Activated CD4-positive, alpha-beta T cell treated with anti-CD3 and anti-CD28 coated beads for 36 hours (primary cell): ENCODE measurements around the gene DNAH14. TPM values are rescaled to one million over a fixed set of nuclear protein-coding genes. Genes with fewer than 3 reads are reported as not detected.
"Not testable (repeated sequence)": the region's sequence is repeated elsewhere in the genome, so short reads cannot be mapped to it uniquely, and the experiment has no call there.

ENCODE experiments used
- ATAC-seq: fragments of 200-7000 bp; cut with Tn5 transposase; one replicate; pipeline ENCODE4 v1.10.0; 2021; ENCODE audit warnings: mild to moderate bottlenecking, moderate library complexity
- CTCF ChIA-PET: fragments of 350-600 bp; sonication (Branson Sonifier 250); formaldehyde crosslinking; loops from one replicate; lab custom pipeline; 2021; ENCODE audit warnings: antibody characterized with exemption; lab: Charles Lee
- POLR2A ChIA-PET: fragments of 350-600 bp; sonication (Branson Sonifier 250); formaldehyde crosslinking; loops from one replicate; lab custom pipeline; 2021; ENCODE audit warnings: antibody characterized with exemption, inconsistent platforms; lab: Charles Lee
- DNase-seq: peaks from one replicate; pipeline ENCODE4 v3.0.0-alpha.2; 2020
- H3K27ac Mint-ChIP-seq: one replicate; pipeline ENCODE4 v1.8.0; 2021; ENCODE audit warnings: mixed read lengths
- H3K27me3 Mint-ChIP-seq: one replicate; pipeline ENCODE4 v1.8.0; 2021; ENCODE audit warnings: mixed read lengths
- H3K36me3 Mint-ChIP-seq: one replicate; pipeline ENCODE4 v1.8.0; 2021; ENCODE audit warnings: low read depth, mixed read lengths
- H3K4me1 Mint-ChIP-seq: one replicate; pipeline ENCODE4 v1.8.0; 2021; ENCODE audit warnings: mixed read lengths
- H3K4me3 Mint-ChIP-seq: one replicate; pipeline ENCODE4 v1.8.0; 2021; ENCODE audit warnings: mild to moderate bottlenecking, moderate library complexity, mixed read lengths
- H3K9me3 Mint-ChIP-seq: one replicate; pipeline ENCODE4 v1.8.0; 2021; ENCODE audit warnings: low read depth, mixed read lengths
- intact Hi-C, 2 experiments: fragments of 100-400 bp; cut with DNase I in 1 of 2; cut with micrococcal nuclease in 1 of 2; formaldehyde crosslinking; loops; one replicate each; pipeline versions ENCODE4 v1.14.2 to v1.15.1; 2022 to 2024; cut with DNase I, micrococcal nuclease
- total RNA-seq, 2 experiments: library from RNA; stranded (reverse); gene quantifications; one replicate each; pipeline ENCODE4 v1.2.3, GENCODE V29; 2021

Gene DNAH14
- total RNA-seq, 2 experiments from 2014 or later, result 1.6 to 2.1 TPM

- H3K27ac Mint-ChIP-seq, result no peak overlapping the region
- ChIA-PET POLR2A (no interaction called here), CTCF (no interaction called here)
- peaks cover 2% of the 10 kb centered on the region for H3K27me3 Mint-ChIP-seq
- peaks cover 6% of the 10 kb centered on the region for H3K4me1 Mint-ChIP-seq
- peak; percentile 33 for ATAC-seq
- H3K9me3 Mint-ChIP-seq, result no peaks in the 10 kb centered on the region
- intact Hi-C loops, result no loop called here
- no peak overlapping the region for H3K4me3 Mint-ChIP-seq
- no peak for DNase-seq
- H3K36me3 Mint-ChIP-seq, result no peaks in the 10 kb centered on the region
Measured at GRCh38 chr1:225156254-225156653, 226.8 kb downstream of the DNAH14 start.

DNA sequence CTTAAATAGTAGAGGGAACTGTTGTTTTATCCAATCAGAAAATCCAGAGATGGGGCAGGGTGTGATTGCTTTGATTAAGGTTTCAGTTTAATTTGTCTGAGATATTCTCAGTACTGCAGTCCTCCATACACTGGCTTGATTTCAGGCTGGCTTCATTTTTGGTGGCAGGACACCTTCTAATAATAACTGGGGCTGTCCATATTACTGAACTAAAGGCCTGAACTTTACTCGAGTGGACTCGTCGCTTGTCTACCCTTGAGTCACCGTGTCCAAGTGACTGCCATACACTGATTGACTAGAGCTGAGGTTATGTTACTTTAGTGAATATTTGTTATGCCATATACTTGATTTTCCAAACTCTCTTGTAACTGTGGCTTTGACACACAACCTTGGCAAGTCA lies 228.8 kb downstream of the DNAH14 start:
- ATAC-seq (no peak), DNase-seq (no peak)
- Mint-ChIP-seq H3K27me3 (peaks cover 2% of the 10 kb centered on the region), H3K4me3 (no peak overlapping the region), H3K4me1 (peaks cover 6% of the 10 kb centered on the region), H3K27ac (no peak overlapping the region), H3K36me3 (no peaks in the 10 kb centered on the region), H3K9me3 (no peaks in the 10 kb centered on the region)
- CTCF ChIA-PET, result no interaction called here
- intact Hi-C loops, result no loop called here
- POLR2A ChIA-PET, result no interaction called here

DNA sequence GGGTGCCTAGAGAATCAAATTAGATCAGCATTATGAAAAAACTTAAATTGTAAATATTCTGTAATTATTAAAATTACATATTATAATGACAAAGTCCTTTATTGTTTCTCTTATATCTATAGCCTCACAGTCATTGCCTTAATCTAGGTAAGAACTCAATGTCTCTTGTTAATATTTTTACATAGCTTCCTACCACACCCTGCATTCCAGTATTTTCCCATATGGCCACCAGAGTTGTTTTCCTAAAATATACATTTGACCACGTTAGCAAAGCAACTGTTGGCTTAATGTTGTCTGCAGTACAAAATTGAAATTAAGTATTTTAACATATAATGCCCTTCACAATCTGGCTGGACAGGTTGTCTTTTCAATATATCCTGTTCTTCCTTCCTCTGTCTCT lies 230.3 kb downstream of the DNAH14 start:
- Mint-ChIP-seq H3K9me3 (no peaks in the 10 kb centered on the region), H3K4me3 (no peak overlapping the region), H3K36me3 (no peaks in the 10 kb centered on the region), H3K4me1 (peaks cover 6% of the 10 kb centered on the region), H3K27me3 (peaks cover 2% of the 10 kb centered on the region), H3K27ac (no peak overlapping the region)
- POLR2A ChIA-PET, result no interaction called here
- CTCF ChIA-PET, result no interaction called here
- intact Hi-C loops, result no loop called here
- no peak for ATAC-seq
- DNase-seq, result no peak

GRCh38 chr1:225177409-225177808 lies 247.9 kb downstream of the DNAH14 start:
- POLR2A ChIA-PET, CTCF ChIA-PET, H3K4me3 Mint-ChIP-seq, intact Hi-C loops, ATAC-seq, H3K27me3 Mint-ChIP-seq, DNase-seq, H3K4me1 Mint-ChIP-seq, H3K36me3 Mint-ChIP-seq, H3K27ac Mint-ChIP-seq: not testable (repeated sequence)
- H3K9me3 Mint-ChIP-seq, result peaks cover 33% of the 10 kb centered on the region

GRCh38 chr1:225179686-225180085 lies 250.2 kb downstream of the DNAH14 start:
- peaks cover 33% of the 10 kb centered on the region for H3K9me3 Mint-ChIP-seq
- H3K27me3 Mint-ChIP-seq, result peaks cover 4% of the 10 kb centered on the region
- H3K4me3 Mint-ChIP-seq, result no peak overlapping the region
- ChIA-PET CTCF (interaction anchor here (0.7 kb wide), 1 partner anchor 44 kb away, joined by 3 read pairs; no protein-coding TSS in a partner anchor), POLR2A (no interaction called here)
- H3K4me1 Mint-ChIP-seq, result no peaks in the 10 kb centered on the region
- no peak for DNase-seq
- H3K36me3 Mint-ChIP-seq, result no peaks in the 10 kb centered on the region
- ATAC-seq, result no peak
- intact Hi-C loops, result no loop called here
- H3K27ac Mint-ChIP-seq, result no peak overlapping the region

DNA sequence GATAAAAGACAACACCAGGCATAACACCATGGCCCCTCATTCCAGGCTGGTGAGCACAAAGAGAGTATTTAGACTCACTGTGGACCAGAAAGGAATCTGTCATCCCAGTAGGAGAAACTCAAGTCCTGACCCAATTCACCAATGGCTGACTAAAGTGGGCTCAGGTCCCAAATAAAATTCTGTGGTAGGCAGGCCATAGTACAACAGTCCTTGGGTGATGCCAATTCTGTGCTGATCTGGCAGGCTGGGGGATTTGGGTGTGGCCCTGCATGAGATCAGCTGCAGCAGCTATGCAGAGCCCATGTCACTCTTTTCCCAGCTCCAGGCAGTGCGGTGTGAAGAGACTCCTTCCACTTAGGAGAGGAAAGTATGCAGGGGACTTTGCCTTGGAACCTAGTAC lies 253.2 kb downstream of the DNAH14 start:
- Mint-ChIP-seq H3K4me1 (no peaks in the 10 kb centered on the region), H3K27me3 (peaks cover 4% of the 10 kb centered on the region), H3K4me3 (no peak overlapping the region), H3K27ac (no peak overlapping the region), H3K9me3 (peaks cover 27% of the 10 kb centered on the region), H3K36me3 (no peaks in the 10 kb centered on the region)
- no peak for DNase-seq
- CTCF ChIA-PET, result no interaction called here
- no peak for ATAC-seq
- POLR2A ChIA-PET, result no interaction called here
- intact Hi-C loops, result no loop called here

- no peak for DNase-seq
- Mint-ChIP-seq H3K4me1 (no peaks in the 10 kb centered on the region), H3K27ac (no peak overlapping the region), H3K4me3 (no peak overlapping the region), H3K9me3 (peaks cover 18% of the 10 kb centered on the region), H3K36me3 (no peaks in the 10 kb centered on the region), H3K27me3 (no peaks in the 10 kb centered on the region)
- ChIA-PET CTCF (no interaction called here), POLR2A (no interaction called here)
- no peak for ATAC-seq
- intact Hi-C loops, result no loop called here
Measured at GRCh38 chr1:225191199-225191753, 261.8 kb downstream of the DNAH14 start.

DNA sequence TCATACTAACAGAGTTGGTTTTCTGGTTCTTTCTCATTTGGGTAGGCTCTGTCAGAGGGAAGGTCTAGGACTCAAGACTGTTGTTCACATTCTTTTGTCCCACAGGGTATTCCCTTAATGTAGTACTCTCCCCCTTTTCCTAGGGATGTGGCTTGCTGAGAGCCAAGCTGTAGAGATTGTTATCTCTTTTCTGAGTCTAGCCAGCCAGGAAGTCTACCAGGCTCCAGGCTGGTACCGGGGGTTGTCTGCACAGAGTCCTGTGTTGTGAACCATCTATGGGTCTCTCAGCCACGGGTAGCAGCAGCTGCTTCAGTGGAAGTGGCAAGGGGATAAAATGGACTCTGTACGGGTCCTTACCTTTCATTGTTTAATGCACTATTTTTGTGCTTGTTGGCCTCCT lies 272.0 kb downstream of the DNAH14 start:
- ChIA-PET POLR2A (no interaction called here), CTCF (no interaction called here)
- Mint-ChIP-seq H3K4me3 (no peak overlapping the region), H3K27me3 (peaks cover 2% of the 10 kb centered on the region), H3K9me3 (peaks cover 4% of the 10 kb centered on the region), H3K27ac (no peak overlapping the region), H3K36me3 (no peaks in the 10 kb centered on the region), H3K4me1 (no peaks in the 10 kb centered on the region)
- no peak for DNase-seq
- intact Hi-C loops, result no loop called here
- ATAC-seq, result no peak

DNA sequence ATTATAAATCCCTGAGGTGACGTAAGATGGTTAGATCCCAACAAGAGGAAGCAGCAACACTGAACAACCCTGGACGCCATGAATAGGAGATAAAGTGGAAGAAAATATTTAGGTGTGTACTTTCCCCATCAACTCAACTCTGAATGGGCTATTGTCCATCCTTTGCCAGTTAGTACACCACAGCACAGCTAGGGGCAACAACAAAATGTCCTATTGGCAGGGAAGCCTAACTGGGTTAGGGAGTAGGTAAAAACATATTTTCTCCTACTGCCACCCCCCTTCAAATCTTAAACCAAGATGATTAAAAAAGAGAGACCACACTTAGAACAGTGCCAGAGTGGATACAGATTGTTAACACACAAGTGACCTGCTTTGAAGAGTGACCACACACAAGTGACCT lies 278.3 kb downstream of the DNAH14 start:
- Mint-ChIP-seq H3K27me3 (peaks cover 15% of the 10 kb centered on the region), H3K9me3 (no peaks in the 10 kb centered on the region), H3K36me3 (no peaks in the 10 kb centered on the region), H3K4me1 (no peaks in the 10 kb centered on the region), H3K27ac (no peak overlapping the region), H3K4me3 (no peak overlapping the region)
- POLR2A ChIA-PET, result no interaction called here
- DNase-seq (no peak), ATAC-seq (no peak)
- intact Hi-C loops, result no loop called here
- CTCF ChIA-PET, result no interaction called here

DNA sequence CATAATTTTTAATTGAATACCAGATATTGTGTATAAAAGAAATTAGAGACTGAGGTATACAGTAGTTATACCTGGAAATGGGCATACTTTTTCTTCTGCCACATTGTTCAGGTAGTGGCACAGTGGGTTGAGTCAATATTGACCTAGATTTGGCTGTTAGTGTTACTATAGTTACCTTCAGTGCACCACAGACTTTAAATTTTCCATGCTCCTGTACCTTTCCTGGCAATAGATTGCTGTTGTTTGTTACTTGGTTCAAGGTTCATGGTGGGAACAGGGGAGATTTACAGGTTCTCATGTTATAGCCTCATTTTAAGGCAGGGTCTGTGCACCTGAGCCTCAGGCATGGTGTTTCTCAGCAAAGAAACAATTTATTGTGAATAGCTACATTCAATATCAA lies 279.7 kb downstream of the DNAH14 start:
- Mint-ChIP-seq H3K36me3 (no peaks in the 10 kb centered on the region), H3K27ac (no peak overlapping the region), H3K4me3 (no peak overlapping the region), H3K27me3 (peaks cover 15% of the 10 kb centered on the region), H3K4me1 (no peaks in the 10 kb centered on the region), H3K9me3 (no peaks in the 10 kb centered on the region)
- CTCF ChIA-PET, result no interaction called here
- DNase-seq (no peak), ATAC-seq (no peak)
- intact Hi-C loops, result no loop called here
- POLR2A ChIA-PET, result no interaction called here

DNA sequence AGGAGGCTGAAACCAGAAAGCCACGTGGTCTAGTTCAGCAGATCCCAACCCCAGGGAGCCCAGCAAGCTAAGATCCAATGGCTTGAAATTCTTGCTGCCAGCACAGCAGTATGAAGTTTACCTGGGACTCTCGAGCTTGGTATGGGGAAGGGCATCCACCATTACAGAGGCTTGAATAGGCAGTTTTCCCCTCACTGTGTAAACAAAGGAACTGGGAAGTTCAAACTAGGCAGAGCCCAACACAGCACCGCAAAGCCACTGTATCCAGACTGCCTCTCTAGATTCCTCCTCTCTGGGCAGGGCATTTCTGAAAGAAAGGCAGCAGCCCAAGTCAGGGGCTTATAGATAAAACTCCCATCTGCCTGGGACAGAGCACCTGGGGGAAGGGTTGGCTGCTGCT lies 280.7 kb downstream of the DNAH14 start:
- CTCF ChIA-PET, intact Hi-C loops, H3K4me3 Mint-ChIP-seq, H3K36me3 Mint-ChIP-seq, DNase-seq, H3K27ac Mint-ChIP-seq, POLR2A ChIA-PET, H3K9me3 Mint-ChIP-seq, H3K4me1 Mint-ChIP-seq, ATAC-seq: not testable (repeated sequence)
- peaks cover 13% of the 10 kb centered on the region for H3K27me3 Mint-ChIP-seq

- H3K36me3 Mint-ChIP-seq, DNase-seq, CTCF ChIA-PET, H3K4me3 Mint-ChIP-seq, H3K27ac Mint-ChIP-seq, H3K9me3 Mint-ChIP-seq, intact Hi-C loops, H3K4me1 Mint-ChIP-seq, ATAC-seq, POLR2A ChIA-PET: not testable (repeated sequence)
- H3K27me3 Mint-ChIP-seq, result peaks cover 17% of the 10 kb centered on the region
Measured at GRCh38 chr1:225211694-225212442, 282.4 kb downstream of the DNAH14 start.
